Panc1 (cell line): ENCODE data around the gene CAMK1D. TPM values are rescaled to one million over a fixed set of nuclear protein-coding genes. Genes with fewer than 3 reads are reported as not detected.

Source experiments
- ATAC-seq: fragments of 200-7000 bp; cut with Tn5 transposase; 2 replicates; pipeline ENCODE4 v1.9.1; 2020; ENCODE audit warnings: mild to moderate bottlenecking, moderate library complexity
- BruUV-seq: library from RNA; stranded (reverse); fragments of 400-500 nt; replicated peaks from 2 replicates; lab custom pipeline; 2021; lab: Mats Ljungman, UMichigan
- CTCF ChIA-PET: fragments of 300-600 bp; sonication (Branson Sonifier 250); formaldehyde crosslinking; loops from one replicate; lab custom pipeline; 2022; ENCODE audit warnings: antibody characterized with exemption; lab: Charles Lee
- POLR2A ChIA-PET: fragments of 300-600 bp; sonication (Branson Sonifier 250); formaldehyde crosslinking; loops from one replicate; lab custom pipeline; 2022; ENCODE audit warnings: antibody characterized with exemption; lab: Charles Lee
- DNase-seq: peaks from one replicate; pipeline ENCODE4 v3.0.0-alpha.2; 2010; ENCODE audit warnings: low read depth, low spot score
- H3K27ac ChIP-seq: 2 replicates; pipeline ENCODE4 v1.5.1; 2011; ENCODE audit warnings: mild to moderate bottlenecking, low read length, inconsistent platforms
- H3K27me3 ChIP-seq: fragments of 200-500 bp; sonication (Bioruptor generic); 2 replicates; pipeline ENCODE4 v1.6.0; 2014; ENCODE audit warnings: low read length, inconsistent platforms; ENCODE audit not compliant: control insufficient read depth, insufficient read depth
- H3K36me3 ChIP-seq: fragments of 200-500 bp; sonication (Bioruptor generic); 2 replicates; pipeline ENCODE4 v1.5.1; 2014; ENCODE audit warnings: inconsistent platforms, mild to moderate bottlenecking, low read length, moderate library complexity; ENCODE audit not compliant: control insufficient read depth, insufficient read depth
- H3K4me1 ChIP-seq: 2 replicates; pipeline ENCODE4 v1.5.1; 2011; ENCODE audit warnings: inconsistent platforms, mild to moderate bottlenecking, low read length, moderate library complexity; ENCODE audit not compliant: control insufficient read depth, insufficient read depth
- H3K4me3 ChIP-seq, 2 experiments: 2 replicates each; pipeline ENCODE4 v1.5.1; 2011 to 2012; ENCODE audit warnings: low read depth in 2 of 2, low read length in 2 of 2, mild to moderate bottlenecking in 2 of 2, inconsistent platforms in 1 of 2, moderate library complexity in 1 of 2
- H3K9me3 ChIP-seq: fragments of 200-500 bp; sonication (Bioruptor generic); 2 replicates; pipeline ENCODE4 v1.5.1; 2014; ENCODE audit warnings: low read depth, mild to moderate bottlenecking, inconsistent platforms, low read length, moderate library complexity; ENCODE audit not compliant: control insufficient read depth, insufficient read depth
- POLR2AphosphoS5 ChIP-seq: IDR thresholded peaks from 2 replicates; pipeline ENCODE4 v1.6.1; 2012; ENCODE audit warnings: mild to moderate bottlenecking, low read depth, low read length, moderate library complexity
- REST ChIP-seq, 2 experiments: IDR thresholded peaks; 2 replicates each; pipeline ENCODE4 v1.6.1; 2011 to 2012; ENCODE audit warnings: low read depth in 2 of 2, control low read depth in 1 of 2, low read length in 1 of 2, mild to moderate bottlenecking in 1 of 2, moderate library complexity in 1 of 2; ENCODE audit not compliant: insufficient read depth in 1 of 2
- SIN3A ChIP-seq: IDR thresholded peaks from 2 replicates; pipeline ENCODE4 v1.6.1; 2012; ENCODE audit warnings: low read depth, mild to moderate bottlenecking, low read length, moderate library complexity, borderline replicate concordance; ENCODE audit not compliant: insufficient read depth
- TCF7L2 ChIP-seq: IDR thresholded peaks from 2 replicates; pipeline ENCODE4 v1.6.1; 2011; ENCODE audit warnings: mild to moderate bottlenecking, low read depth, low read length, inconsistent platforms
- in situ Hi-C: cut with HindIII; loops from 2 replicates; pipeline ENCODE4 v1.10.0; 2016; ENCODE audit warnings: low sequenced_read_pairs, low pct_unique_long_range_greater_than_20kb
- intact Hi-C: fragments of 100-400 bp; cut with micrococcal nuclease; formaldehyde crosslinking; loops from one replicate; pipeline ENCODE4 v1.10.0; 2022; ENCODE audit not compliant: unreplicated experiment
- total RNA-seq: library from RNA; stranded (reverse); gene quantifications from one replicate; pipeline ENCODE4 v1.2.1, GENCODE V29; 2021; ENCODE audit not compliant: unreplicated experiment
- TF ChIP-seq, protein P1 (sequence below): fragments of 450-650 bp; IDR thresholded peaks from 2 replicates; pipeline ENCODE4 v1.5.1; 2017; ENCODE audit warnings: mild to moderate bottlenecking

The CAMK1D gene
- total RNA-seq, 1 experiment from 2014 or later, result 5.7 TPM

GRCh38 chr10:12507165-12507850 is 158.0 kb downstream of the CAMK1D start:
- ChIA-PET CTCF (no interaction called here), POLR2A (no interaction called here)
- no TSS peak for BruUV-seq
- TF ChIP-seq REST (IDR thresholded peaks at IDR 0.05; ENCODE audit: insufficient read depth in 1 of 2, low read depth in 2 of 2, low read length in 1 of 2), result no peak
- TF ChIP-seq POLR2AphosphoS5, result no peak
- no peak for TF ChIP-seq SIN3A
- TF ChIP-seq, protein P1, sequence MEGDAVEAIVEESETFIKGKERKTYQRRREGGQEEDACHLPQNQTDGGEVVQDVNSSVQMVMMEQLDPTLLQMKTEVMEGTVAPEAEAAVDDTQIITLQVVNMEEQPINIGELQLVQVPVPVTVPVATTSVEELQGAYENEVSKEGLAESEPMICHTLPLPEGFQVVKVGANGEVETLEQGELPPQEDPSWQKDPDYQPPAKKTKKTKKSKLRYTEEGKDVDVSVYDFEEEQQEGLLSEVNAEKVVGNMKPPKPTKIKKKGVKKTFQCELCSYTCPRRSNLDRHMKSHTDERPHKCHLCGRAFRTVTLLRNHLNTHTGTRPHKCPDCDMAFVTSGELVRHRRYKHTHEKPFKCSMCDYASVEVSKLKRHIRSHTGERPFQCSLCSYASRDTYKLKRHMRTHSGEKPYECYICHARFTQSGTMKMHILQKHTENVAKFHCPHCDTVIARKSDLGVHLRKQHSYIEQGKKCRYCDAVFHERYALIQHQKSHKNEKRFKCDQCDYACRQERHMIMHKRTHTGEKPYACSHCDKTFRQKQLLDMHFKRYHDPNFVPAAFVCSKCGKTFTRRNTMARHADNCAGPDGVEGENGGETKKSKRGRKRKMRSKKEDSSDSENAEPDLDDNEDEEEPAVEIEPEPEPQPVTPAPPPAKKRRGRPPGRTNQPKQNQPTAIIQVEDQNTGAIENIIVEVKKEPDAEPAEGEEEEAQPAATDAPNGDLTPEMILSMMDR, result no peak
- TF ChIP-seq TCF7L2, result no peak
- H3K36me3 ChIP-seq, result no peaks in the 10 kb centered on the region
- DNase-seq (no peak), ATAC-seq (no peak)
- no peak overlapping the region for H3K4me3 ChIP-seq
- H3K27ac ChIP-seq, result no peak overlapping the region
- no peaks in the 10 kb centered on the region for H3K4me1 ChIP-seq
- intact Hi-C loops, result no loop called here
- in situ Hi-C loops, result no loop called here
- H3K9me3 ChIP-seq, result no peaks in the 10 kb centered on the region
- H3K27me3 ChIP-seq, result no peaks in the 10 kb centered on the region

- no peak overlapping the region for H3K4me3 ChIP-seq
- no peaks in the 10 kb centered on the region for H3K36me3 ChIP-seq
- BruUV-seq, result no TSS peak
- H3K4me1 ChIP-seq, result no peaks in the 10 kb centered on the region
- in situ Hi-C loops (no loop called here), intact Hi-C loops (no loop called here)
- no peaks in the 10 kb centered on the region for H3K27me3 ChIP-seq
- H3K27ac ChIP-seq, result no peak overlapping the region
- TF ChIP-seq TCF7L2 (no peak), POLR2AphosphoS5 (no peak), REST (IDR thresholded peaks at IDR 0.05; ENCODE audit: insufficient read depth in 1 of 2, low read depth in 2 of 2, low read length in 1 of 2) (no peak), SIN3A (no peak)
- TF ChIP-seq, protein P1, result no peak
- DNase-seq (no peak), ATAC-seq (no peak)
- ChIA-PET POLR2A (no interaction called here), CTCF (no interaction called here)
- H3K9me3 ChIP-seq, result no peaks in the 10 kb centered on the region
Measured at GRCh38 chr10:12508165-12508564, 158.8 kb downstream of the CAMK1D start.
